VCaP (cell line): ENCODE results near the gene THOC6.

ENCODE experiments used
- H3K27ac ChIP-seq: fragments of 450-650 bp; 2 replicates; pipeline ENCODE4 v1.5.1; 2017
- CTCF ChIP-seq: fragments of 450-650 bp; conservative IDR thresholded peaks from 2 replicates; pipeline ENCODE4 v1.5.1; 2017; ENCODE audit warnings: mild to moderate bottlenecking, moderate library complexity

THOC6 gene

GRCh38 chr16:3007059-3007956 is 16.5 kb upstream of the THOC6 start:
- TF ChIP-seq CTCF = no peak
- H3K27ac ChIP-seq = no peak overlapping the region

GRCh38 chr16:3007957-3008689 is 15.7 kb upstream of the THOC6 start:
- TF ChIP-seq CTCF = no peak
- H3K27ac ChIP-seq = no peak overlapping the region

GRCh38 chr16:3008690-3009037 is 15.2 kb upstream of the THOC6 start:
- no peak for TF ChIP-seq CTCF

GRCh38 chr16:3009568-3010390 is 14.1 kb upstream of the THOC6 start:
- H3K27ac ChIP-seq = peak overlapping the region; percentile 51
- TF ChIP-seq CTCF = no peak

More at GRCh38 chr16:3008690-3009037, 15.2 kb upstream of the THOC6 start:
- no peak overlapping the region for H3K27ac ChIP-seq

GRCh38 chr16:3010510-3010909 is 13.3 kb upstream of the THOC6 start:
- no peak for TF ChIP-seq CTCF

GRCh38 chr16:3012246-3012645 is 11.6 kb upstream of the THOC6 start:
- no peak for TF ChIP-seq CTCF

More at GRCh38 chr16:3010510-3010909, 13.3 kb upstream of the THOC6 start:
- peak overlapping the region; percentile 51 for H3K27ac ChIP-seq

More at GRCh38 chr16:3012246-3012645, 11.6 kb upstream of the THOC6 start:
- no peak overlapping the region for H3K27ac ChIP-seq
